Subcutaneous adipose tissue (tissue), 4 donors: ENCODE measurements around the gene TAF5L. TPM values are rescaled to one million over a fixed set of nuclear protein-coding genes. Genes with fewer than 3 reads are reported as not detected.

Experiments
- CTCF ChIP-seq: fragments of 450-650 bp; IDR thresholded peaks from one replicate; pipeline ENCODE4 v1.5.1; 2016; ENCODE audit warnings: low read depth, mild to moderate bottlenecking, control low read depth, antibody characterized with exemption, moderate library complexity
- total RNA-seq, 4 donors: library from RNA; depleted of rRNA; stranded (reverse); fragments of >200 nt; gene quantifications; one replicate each; pipeline ENCODE4 v1.1.0, GENCODE V29; 2016

Gene TAF5L
- total RNA-seq, 4 donors from 2014 or later, result 11.9 to 19.9 (median 18.9) TPM

DNA sequence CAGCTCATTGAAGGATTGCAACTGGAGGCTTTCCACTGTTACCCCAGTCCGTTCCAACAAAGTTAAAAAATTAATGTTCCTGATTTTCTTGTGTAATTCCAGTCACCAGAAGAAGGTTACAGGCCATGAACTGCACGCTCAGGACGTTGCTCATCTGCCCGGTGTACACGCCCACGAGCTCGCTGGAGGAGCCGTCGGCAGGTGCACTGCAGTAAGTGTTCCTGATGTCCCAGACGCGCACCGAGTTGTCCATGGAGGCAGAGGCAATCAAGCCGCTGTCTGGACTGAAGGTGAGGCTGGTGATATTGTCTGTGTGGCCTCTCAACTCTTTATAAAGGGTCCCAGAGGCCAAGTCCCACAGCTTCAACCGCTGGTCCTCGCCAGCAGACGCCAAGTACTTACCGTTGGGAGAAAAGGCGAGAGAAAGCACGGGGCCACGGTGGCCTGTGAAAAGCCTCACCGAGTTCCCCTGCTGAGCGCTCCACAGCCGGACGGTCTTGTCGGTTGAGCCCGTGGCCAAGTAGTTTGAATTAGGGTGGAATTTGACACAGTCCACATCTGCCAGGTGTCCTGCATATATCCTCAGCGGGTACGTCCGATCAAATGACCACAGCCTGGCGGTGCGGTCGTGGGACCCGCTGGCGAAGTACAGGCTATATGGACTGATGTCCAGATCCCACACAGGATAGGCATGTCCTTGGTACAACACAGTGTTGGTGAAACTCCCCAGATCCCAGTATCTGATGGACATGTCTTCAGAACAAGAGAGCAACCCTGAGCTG lies 31.5 kb downstream of the TAF5L start:
- no peak for TF ChIP-seq CTCF

DNA sequence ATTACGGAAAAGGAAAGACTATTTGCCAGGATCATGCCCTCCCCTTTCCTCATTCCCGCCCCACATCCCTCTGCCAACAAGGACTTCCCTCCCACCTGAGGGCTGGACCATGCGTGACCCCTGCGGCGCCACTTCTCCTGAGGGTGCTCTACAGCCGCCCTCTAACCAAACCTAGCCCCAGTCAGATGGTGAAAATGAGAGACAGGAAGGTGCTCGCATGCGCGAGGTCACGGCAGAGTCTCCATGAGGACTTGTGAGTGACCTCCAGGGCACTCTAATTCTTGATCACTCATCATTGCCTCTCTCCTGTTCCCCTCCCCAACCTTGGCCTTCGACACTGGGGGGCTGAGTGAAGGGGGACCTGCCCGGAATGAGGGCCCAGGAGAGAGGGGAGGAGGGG lies 32.1 kb downstream of the TAF5L start:
- TF ChIP-seq CTCF, result no peak

- TF ChIP-seq CTCF, result no peak
Observed at GRCh38 chr1:229590119-229590518, 35.8 kb downstream of the TAF5L start.

DNA sequence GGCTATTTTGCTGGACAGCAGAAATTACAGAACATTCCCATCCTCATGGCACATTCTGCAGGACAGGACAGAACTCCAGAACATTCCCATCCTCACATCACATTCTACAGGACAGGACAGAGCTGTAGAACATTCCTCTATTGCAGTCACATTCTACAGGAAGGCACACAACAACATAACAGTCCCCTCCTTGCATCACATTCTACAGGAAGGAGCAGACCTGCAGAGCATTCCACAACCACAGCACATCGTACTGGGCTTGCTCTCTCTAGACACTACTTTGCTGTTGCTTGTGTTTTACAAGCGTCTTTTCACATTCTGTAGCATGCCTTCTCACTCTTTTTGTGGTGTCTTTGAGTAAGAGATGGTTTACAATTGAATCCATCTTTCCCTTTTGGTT lies 40.6 kb downstream of the TAF5L start:
- TF ChIP-seq CTCF, result no peak

GRCh38 chr1:229582715-229583114 lies 43.2 kb downstream of the TAF5L start:
- TF ChIP-seq CTCF, result no peak

DNA sequence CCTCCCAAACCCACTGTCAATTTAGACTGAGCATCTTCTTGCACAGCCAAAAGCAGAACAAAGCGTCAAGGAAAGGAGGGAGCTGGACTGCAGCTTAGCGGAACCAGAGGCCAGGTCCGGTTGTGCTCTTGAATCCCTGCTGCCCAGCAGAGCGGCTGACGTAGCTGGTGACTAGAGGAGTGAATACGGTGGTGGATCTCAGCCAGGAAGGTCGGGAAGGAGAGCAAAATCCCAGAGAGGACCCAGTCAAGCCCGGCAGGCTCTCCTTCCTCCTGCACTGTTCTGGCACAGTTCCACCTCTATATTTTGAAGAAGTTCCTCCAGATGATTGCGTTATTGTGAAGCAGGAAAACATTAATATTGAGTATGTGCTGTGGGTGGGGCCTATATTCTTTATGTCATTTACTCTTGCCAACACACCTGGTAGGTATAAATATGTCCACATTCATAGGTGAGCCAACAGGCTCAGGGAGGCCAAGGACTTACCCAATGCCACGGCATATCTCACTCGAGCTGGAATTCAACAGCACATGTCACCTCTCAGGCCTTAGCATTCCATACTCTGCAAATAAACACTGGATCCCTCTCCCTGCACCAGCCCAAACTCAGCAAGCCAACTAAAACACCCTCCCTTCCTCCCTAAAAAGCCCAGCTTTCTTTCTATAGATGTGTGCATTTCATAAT lies 43.8 kb downstream of the TAF5L start:
- TF ChIP-seq CTCF, result no peak

DNA sequence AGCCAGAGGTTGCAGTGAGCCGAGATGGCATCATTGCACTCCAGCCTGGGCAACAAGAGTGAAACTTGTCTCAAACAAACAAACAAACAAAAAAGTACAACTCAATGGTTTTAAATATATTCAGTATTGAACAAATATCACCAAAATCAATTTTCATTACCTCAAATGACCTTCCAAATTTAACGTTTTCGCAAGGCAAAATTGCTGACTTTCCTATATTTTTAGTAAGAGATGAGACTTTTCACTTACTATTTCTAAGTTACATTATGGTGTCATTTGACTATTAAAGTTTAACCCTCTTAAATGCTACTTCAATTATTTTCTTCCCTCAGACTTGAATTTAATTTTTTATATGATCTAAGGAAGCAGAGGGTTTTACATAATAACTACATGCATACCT lies 44.4 kb downstream of the TAF5L start:
- no peak for TF ChIP-seq CTCF
